Mucosa of descending colon (tissue), 3 donors: ENCODE data around the gene TMEM203. TPM values are rescaled to one million over a fixed set of nuclear protein-coding genes. Genes with fewer than 3 reads are reported as not detected.
A peak's percentile ranks its signal among the peaks of the same experiment; 100 is the strongest.

Experiments used
- ATAC-seq: fragments of 200-7000 bp; cut with Tn5 transposase; one replicate; pipeline ENCODE4 v1.9.1; 2020; ENCODE audit warnings: mild to moderate bottlenecking, moderate library complexity
- DNase-seq, 3 donors: peaks; one replicate each; pipeline ENCODE4 v3.0.0-alpha.2; 2020
- H3K36me3 ChIP-seq: fragments of 200-600 bp; one replicate; pipeline ENCODE4 v1.8.0; 2021; ENCODE audit warnings: low read depth, mild to moderate bottlenecking
- H3K4me1 ChIP-seq: fragments of 200-600 bp; one replicate; pipeline ENCODE4 v1.8.0; 2021; ENCODE audit warnings: low read depth, mild to moderate bottlenecking
- H3K4me3 ChIP-seq: fragments of 200-600 bp; one replicate; pipeline ENCODE4 v1.8.0; 2021; ENCODE audit warnings: mild to moderate bottlenecking
- H3K9me3 ChIP-seq: fragments of 200-600 bp; one replicate; pipeline ENCODE4 v1.8.0; 2021; ENCODE audit warnings: mild to moderate bottlenecking
- intact Hi-C, 2 donors: fragments of 100-400 bp; cut with DNase I in 1 of 2; cut with micrococcal nuclease in 1 of 2; formaldehyde crosslinking; loops; one replicate each; pipeline versions ENCODE4 v1.11.0 to v1.11.1; 2022; cut with DNase I, micrococcal nuclease
- total RNA-seq, 3 donors: library from RNA; stranded (reverse); fragmentation: NEBNext Ultra II Directional in 2 of 3; extraction: Animal tissue kit (Norgen Biotek cat#: 25700) in 2 of 3; gene quantifications; one replicate each; pipeline versions ENCODE4 v1.2.1 to v1.2.4, GENCODE V29; 2021 to 2023
- TF ChIP-seq, protein P1 (sequence below): fragments of 200-600 bp; IDR thresholded peaks from one replicate; pipeline ENCODE4 v1.8.0; 2022; ENCODE audit warnings: antibody characterized with exemption, mild to moderate bottlenecking
- donor health status: DM: no; HTN: no; CAD: no; lungs with moderate emphysema.
- donor health status: DM: no; HTN: no; CAD: no.
- donor health status: DM: no; HTN: yes; CAD: no.

Gene TMEM203
- total RNA-seq, 3 donors from 2014 or later, result 30.6 to 40.4 (median 40.0) TPM

DNA sequence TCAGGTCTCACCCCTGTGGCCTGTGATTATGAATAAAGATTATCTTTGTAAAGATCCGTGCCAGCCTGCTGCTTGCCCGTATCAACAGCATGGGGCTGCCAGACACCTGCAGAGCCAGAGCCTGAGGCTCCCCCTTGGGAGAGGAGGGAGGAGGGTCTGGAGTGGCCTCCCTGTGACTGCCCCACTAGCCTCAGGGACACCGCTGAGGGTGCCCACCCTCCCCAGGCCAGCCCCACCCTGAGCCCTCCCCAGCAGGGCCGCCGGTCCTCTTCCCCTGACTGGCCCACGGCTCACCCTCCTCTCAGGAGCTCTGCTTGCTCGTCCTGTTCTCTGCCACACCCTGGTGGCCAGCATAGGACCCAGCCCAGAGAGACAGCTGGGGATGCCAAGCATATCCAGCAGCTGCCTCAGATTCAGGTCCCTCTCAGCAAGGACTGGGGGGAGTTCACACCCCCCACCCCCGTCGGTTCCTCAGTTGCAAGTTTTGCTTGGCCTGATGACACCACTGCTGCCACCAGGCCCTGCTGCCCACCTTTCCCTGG, 15.1 kb downstream of the TMEM203 start:
- no peaks in the 10 kb centered on the region for H3K36me3 ChIP-seq
- TF ChIP-seq, protein P1, sequence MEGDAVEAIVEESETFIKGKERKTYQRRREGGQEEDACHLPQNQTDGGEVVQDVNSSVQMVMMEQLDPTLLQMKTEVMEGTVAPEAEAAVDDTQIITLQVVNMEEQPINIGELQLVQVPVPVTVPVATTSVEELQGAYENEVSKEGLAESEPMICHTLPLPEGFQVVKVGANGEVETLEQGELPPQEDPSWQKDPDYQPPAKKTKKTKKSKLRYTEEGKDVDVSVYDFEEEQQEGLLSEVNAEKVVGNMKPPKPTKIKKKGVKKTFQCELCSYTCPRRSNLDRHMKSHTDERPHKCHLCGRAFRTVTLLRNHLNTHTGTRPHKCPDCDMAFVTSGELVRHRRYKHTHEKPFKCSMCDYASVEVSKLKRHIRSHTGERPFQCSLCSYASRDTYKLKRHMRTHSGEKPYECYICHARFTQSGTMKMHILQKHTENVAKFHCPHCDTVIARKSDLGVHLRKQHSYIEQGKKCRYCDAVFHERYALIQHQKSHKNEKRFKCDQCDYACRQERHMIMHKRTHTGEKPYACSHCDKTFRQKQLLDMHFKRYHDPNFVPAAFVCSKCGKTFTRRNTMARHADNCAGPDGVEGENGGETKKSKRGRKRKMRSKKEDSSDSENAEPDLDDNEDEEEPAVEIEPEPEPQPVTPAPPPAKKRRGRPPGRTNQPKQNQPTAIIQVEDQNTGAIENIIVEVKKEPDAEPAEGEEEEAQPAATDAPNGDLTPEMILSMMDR, result no peak
- intact Hi-C loops, result no loop called here
- ATAC-seq, result no peak
- H3K9me3 ChIP-seq, result no peaks in the 10 kb centered on the region
- DNase-seq, result no peak
- H3K4me1 ChIP-seq, result peaks cover 58% of the 10 kb centered on the region
- no peak overlapping the region for H3K4me3 ChIP-seq

- TF ChIP-seq, protein P1, result peak; percentile 16
- intact Hi-C loops, result no loop called here
- Histone ChIP-seq H3K9me3 (no peaks in the 10 kb centered on the region), H3K4me1 (peaks cover 50% of the 10 kb centered on the region), H3K4me3 (peak overlapping the region; percentile 85), H3K36me3 (no peaks in the 10 kb centered on the region)
- ATAC-seq (peak; percentile 2), DNase-seq (peak in 1 of 3 donors; percentile 43)
Observed at GRCh38 chr9:137189297-137190295, 15.9 kb downstream of the TMEM203 start.

DNA sequence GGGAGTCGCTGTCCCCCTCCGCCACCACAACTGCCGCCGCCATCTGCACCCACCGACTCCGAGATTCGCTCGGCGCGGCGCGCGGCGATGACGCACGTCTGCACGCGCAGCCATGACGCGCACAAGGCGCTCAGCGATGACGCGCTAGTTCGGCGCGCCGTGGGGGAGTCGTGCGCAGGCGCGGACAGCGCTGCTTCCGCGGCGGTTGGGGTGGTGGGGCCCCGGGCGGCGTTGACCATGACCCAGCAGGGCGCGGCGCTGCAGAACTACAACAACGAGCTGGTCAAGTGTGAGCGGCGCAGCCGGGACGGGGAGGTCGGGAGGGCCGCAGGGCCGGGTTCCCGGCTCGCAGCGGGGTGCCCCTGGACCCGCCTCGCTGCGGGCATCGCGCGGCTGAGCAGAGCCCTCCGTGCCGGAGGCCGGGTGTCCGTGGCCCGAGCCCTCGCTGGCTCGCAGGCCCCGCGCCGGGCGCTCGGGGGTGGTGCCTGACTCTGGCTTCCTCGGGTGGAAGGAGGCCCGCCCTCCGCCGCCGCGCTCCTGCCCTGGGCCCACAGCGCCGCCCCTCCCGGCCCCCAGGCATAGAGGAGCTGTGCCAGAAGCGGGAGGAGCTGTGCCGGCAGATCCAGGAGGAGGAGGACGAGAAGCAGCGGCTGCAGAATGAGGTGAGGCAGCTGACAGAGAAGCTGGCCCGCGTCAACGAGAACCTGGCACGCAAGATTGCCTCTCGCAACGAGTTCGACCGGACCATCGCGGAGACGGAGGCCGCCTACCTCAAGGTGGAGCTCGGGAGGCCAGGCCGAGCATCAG, 16.8 kb downstream of the TMEM203 start, which contains the start of the genes ANAPC2 and SSNA1:
Gene ANAPC2 (minus strand): TSS at position 71 of the 807 bp plus-strand sequence. CDS start 28 bp downstream, at position 43.
Gene SSNA1 (plus strand): TSS at position 187 of the 807 bp plus-strand sequence. CDS start 51 bp downstream, at position 238.
- intact Hi-C loops, result no loop called here
- Histone ChIP-seq H3K9me3 (no peaks in the 10 kb centered on the region), H3K4me1 (peaks cover 43% of the 10 kb centered on the region), H3K36me3 (no peaks in the 10 kb centered on the region), H3K4me3 (peak within 1 kb of the TSS; percentile 85)
- TF ChIP-seq, protein P1, result no peak
- peak; percentile 90 for ATAC-seq
- DNase-seq, result peak; percentile 94 to 98 (median 95)

GRCh38 chr9:137188086-137188489, 17.4 kb downstream of the TMEM203 start:
- intact Hi-C loops, result no loop called here
- TF ChIP-seq, protein P1, result no peak

DNA sequence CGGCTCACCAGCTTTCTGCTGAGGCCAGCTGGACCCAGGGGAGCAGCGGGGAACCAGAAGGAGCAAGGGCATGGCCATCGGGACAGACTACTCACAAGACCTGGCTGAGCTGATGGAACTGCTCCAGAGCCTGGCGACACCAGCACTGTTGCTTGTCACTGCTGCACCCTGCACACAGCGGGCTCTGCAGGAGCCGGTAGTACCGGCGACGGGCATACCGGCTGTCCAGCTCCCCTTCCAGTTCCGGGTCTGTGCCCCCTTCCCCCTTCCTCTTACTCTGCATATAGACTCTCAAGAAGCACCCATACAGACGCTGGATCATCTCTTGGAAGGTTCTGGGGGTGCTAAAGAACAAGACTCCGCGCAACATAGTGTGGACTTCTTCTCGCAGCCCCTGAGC, 18.1 kb downstream of the TMEM203 start:
- Histone ChIP-seq H3K4me1 (peaks cover 43% of the 10 kb centered on the region), H3K4me3 (no peak overlapping the region), H3K36me3 (no peaks in the 10 kb centered on the region), H3K9me3 (no peaks in the 10 kb centered on the region)
- ATAC-seq (no peak), DNase-seq (no peak)
- intact Hi-C loops, result no loop called here
- TF ChIP-seq, protein P1, result no peak

More at GRCh38 chr9:137188086-137188489, 17.4 kb downstream of the TMEM203 start:
- H3K9me3 ChIP-seq, result no peaks in the 10 kb centered on the region
- peak overlapping the region; percentile 85 for H3K4me3 ChIP-seq
- ATAC-seq (peak; percentile 1), DNase-seq (no peak)
- peaks cover 43% of the 10 kb centered on the region for H3K4me1 ChIP-seq
- H3K36me3 ChIP-seq, result no peaks in the 10 kb centered on the region
